ENCODE results near the gene UBA7.

Gene UBA7

DNA sequence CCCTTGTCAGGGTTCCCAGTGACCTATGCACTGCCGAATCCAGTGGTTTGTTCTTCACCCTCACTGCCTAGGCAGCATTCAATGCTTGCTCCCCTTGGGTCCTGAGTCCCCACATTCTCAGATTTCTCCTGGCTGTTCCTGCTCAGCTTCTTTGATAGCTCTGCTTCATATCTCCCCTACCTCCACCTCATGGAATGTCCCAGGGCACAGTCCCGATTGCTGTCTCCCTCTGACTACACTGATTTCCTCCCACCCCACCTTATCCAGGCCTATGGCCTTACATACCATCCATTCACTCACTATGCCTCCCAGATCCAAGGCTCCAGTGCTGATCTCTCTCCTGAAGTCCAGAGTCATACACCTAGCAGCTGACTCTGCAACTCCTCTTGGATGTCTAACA, 12.6 kb downstream of the UBA7 start:
- H3K9me3 ChIP-seq (ENCODE audit: insufficient read depth, low read length), result no peaks in the 10 kb centered on the region
- no peak overlapping the region for H2AFZ ChIP-seq (ENCODE audit: low read depth, low read length, severe bottlenecking)
- H4K20me1 ChIP-seq (ENCODE audit: low read depth, low read length), result no peaks in the 10 kb centered on the region
- no peaks in the 10 kb centered on the region for H3K79me2 ChIP-seq (ENCODE audit: insufficient read depth, low read length)
- H3K36me3 ChIP-seq (ENCODE audit: low read length), result no peaks in the 10 kb centered on the region
- no peaks in the 10 kb centered on the region for H3F3A ChIP-seq (ENCODE audit: insufficient read depth)
- no peak for TF ChIP-seq EZH2phosphoT487 (conservative IDR thresholded peaks at IDR 0.05; ENCODE audit: low read length)
- no peak for TF ChIP-seq CTCF (IDR thresholded peaks at IDR 0.05; ENCODE audit: insufficient read depth, low read length, poor library complexity, severe bottlenecking)
- H3K4me3 ChIP-seq (ENCODE audit: insufficient read depth, low read length, poor library complexity, severe bottlenecking), result no peak overlapping the region
- no peaks in the 10 kb centered on the region for H3K9me2 ChIP-seq (replicated peaks; ENCODE audit: insufficient read depth, low read length)
- H3K9ac ChIP-seq (ENCODE audit: low read length), result no peak overlapping the region
- no peak overlapping the region for H3K27ac ChIP-seq (ENCODE audit: low read depth, low read length)
- no peak overlapping the region for H3K4me2 ChIP-seq (ENCODE audit: low read depth, low read length, poor library complexity, severe bottlenecking)
- no peaks in the 10 kb centered on the region for H3K27me3 ChIP-seq (ENCODE audit: low read length)

DNA sequence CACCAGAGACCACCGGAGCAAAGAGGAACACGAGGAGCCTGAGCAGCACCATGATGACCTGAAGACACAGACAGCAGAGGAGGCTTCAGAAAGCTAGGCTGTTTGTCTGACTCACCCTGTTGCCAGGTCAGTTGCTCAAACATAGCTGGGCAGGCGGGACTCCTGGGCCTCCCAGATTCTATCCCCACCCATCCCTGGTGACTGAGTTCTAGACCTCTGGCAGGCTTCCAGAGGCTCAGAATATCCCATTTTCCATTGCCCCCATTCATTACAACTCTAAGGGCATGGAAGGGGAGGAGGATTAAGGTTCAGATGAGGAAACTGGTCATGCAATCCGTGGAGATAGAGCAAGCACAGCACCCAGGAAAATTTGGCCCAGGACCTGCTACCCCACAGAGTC, 14.0 kb downstream of the UBA7 start, which contains the start of gene CDHR4:
TSS of gene CDHR4 (minus strand) at position 113 of the 400 bp plus-strand sequence. CDS start at position 52, 61 bp downstream.
- H3K27me3 ChIP-seq (ENCODE audit: low read length), result no peaks in the 10 kb centered on the region
- H2AFZ ChIP-seq (ENCODE audit: low read depth, low read length, severe bottlenecking), result no peak within 1 kb of the TSS
- no peak within 1 kb of the TSS for H3K4me3 ChIP-seq (ENCODE audit: insufficient read depth, low read length, poor library complexity, severe bottlenecking)
- no peaks in the 10 kb centered on the region for H3K79me2 ChIP-seq (ENCODE audit: insufficient read depth, low read length)
- TF ChIP-seq EZH2phosphoT487 (conservative IDR thresholded peaks at IDR 0.05; ENCODE audit: low read length) (no peak), CTCF (IDR thresholded peaks at IDR 0.05; ENCODE audit: insufficient read depth, low read length, poor library complexity, severe bottlenecking) (no peak)
- H4K20me1 ChIP-seq (ENCODE audit: low read depth, low read length), result no peaks in the 10 kb centered on the region
- no peaks in the 10 kb centered on the region for H3K9me2 ChIP-seq (replicated peaks; ENCODE audit: insufficient read depth, low read length)
- no peaks in the 10 kb centered on the region for H3K9me3 ChIP-seq (ENCODE audit: insufficient read depth, low read length)
- no peak within 1 kb of the TSS for H3K27ac ChIP-seq (ENCODE audit: low read depth, low read length)
- H3K4me2 ChIP-seq (ENCODE audit: low read depth, low read length, poor library complexity, severe bottlenecking), result no peak within 1 kb of the TSS
- no peaks in the 10 kb centered on the region for H3K36me3 ChIP-seq (ENCODE audit: low read length)
- H3F3A ChIP-seq (ENCODE audit: insufficient read depth), result no peaks in the 10 kb centered on the region
- H3K9ac ChIP-seq (ENCODE audit: low read length), result no peak within 1 kb of the TSS

GRCh38 chr3:49799105-49799504, 14.6 kb downstream of the UBA7 start:
- H3K36me3 ChIP-seq (ENCODE audit: low read length), result no peaks in the 10 kb centered on the region
- no peak overlapping the region for H3K27ac ChIP-seq (ENCODE audit: low read depth, low read length)
- no peaks in the 10 kb centered on the region for H3K79me2 ChIP-seq (ENCODE audit: insufficient read depth, low read length)
- H2AFZ ChIP-seq (ENCODE audit: low read depth, low read length, severe bottlenecking), result no peak overlapping the region
- no peak for TF ChIP-seq EZH2phosphoT487 (conservative IDR thresholded peaks at IDR 0.05; ENCODE audit: low read length)
- TF ChIP-seq CTCF (IDR thresholded peaks at IDR 0.05; ENCODE audit: insufficient read depth, low read length, poor library complexity, severe bottlenecking), result no peak
- no peaks in the 10 kb centered on the region for H3F3A ChIP-seq (ENCODE audit: insufficient read depth)
- H3K9me2 ChIP-seq (replicated peaks; ENCODE audit: insufficient read depth, low read length), result no peaks in the 10 kb centered on the region
- H3K27me3 ChIP-seq (ENCODE audit: low read length), result no peaks in the 10 kb centered on the region
- no peak overlapping the region for H3K9ac ChIP-seq (ENCODE audit: low read length)
- no peaks in the 10 kb centered on the region for H3K9me3 ChIP-seq (ENCODE audit: insufficient read depth, low read length)
- H4K20me1 ChIP-seq (ENCODE audit: low read depth, low read length), result no peaks in the 10 kb centered on the region
- no peak overlapping the region for H3K4me2 ChIP-seq (ENCODE audit: low read depth, low read length, poor library complexity, severe bottlenecking)
- no peak overlapping the region for H3K4me3 ChIP-seq (ENCODE audit: insufficient read depth, low read length, poor library complexity, severe bottlenecking)

Measured in SU-DHL-6 (cell line).